ENCODE measurements around the gene LAMA2. TPM values are rescaled to one million over a fixed set of nuclear protein-coding genes. Genes with fewer than 3 reads are reported as not detected.
A peak's percentile ranks its signal among the peaks of the same experiment; 100 is the strongest.
"Not testable (repeated sequence)": the region's sequence is repeated elsewhere in the genome, so short reads cannot be mapped to it uniquely, and the experiment has no call there.

LAMA2 gene
- total RNA-seq, 1 experiment from 2014 or later = 4.2 TPM

GRCh38 chr6:129164032-129164431 lies 281.1 kb downstream of the LAMA2 start:
- Histone ChIP-seq H4K5ac (ENCODE audit: insufficient read length, low read depth, low read length) (no peak overlapping the region), H3K56ac (ENCODE audit: insufficient read length, low read depth, low read length) (no peak overlapping the region), H3K4me1 (ENCODE audit: insufficient read depth, low read length) (no peaks in the 10 kb centered on the region), H3T11ph (ENCODE audit: low read length) (no peak overlapping the region), H3K14ac (ENCODE audit: insufficient read depth, low read length) (no peak overlapping the region), H3K27me3 (ENCODE audit: insufficient read depth, low read length) (no peaks in the 10 kb centered on the region), H3K79me1 (ENCODE audit: insufficient read depth, low read depth, low read length, poor library complexity, severe bottlenecking) (no peaks in the 10 kb centered on the region), H4K8ac (replicated peaks; ENCODE audit: insufficient read length, low read depth, low read length) (no peak overlapping the region), H3K9ac (ENCODE audit: extremely low read depth, insufficient read length, low read length) (no peak overlapping the region), H3K27ac (ENCODE audit: insufficient read length, low read depth, low read length) (no peak overlapping the region), H3K4ac (ENCODE audit: low read depth, low read length) (no peak overlapping the region), H3K9me3 (ENCODE audit: control insufficient read depth, low read depth, low read length) (no peaks in the 10 kb centered on the region), H2BK120ac (ENCODE audit: low read depth, low read length, poor library complexity, severe bottlenecking) (no peak overlapping the region), H3K18ac (ENCODE audit: insufficient read length, low read depth, low read length) (no peak overlapping the region), H4K91ac (ENCODE audit: insufficient read length, low read depth, low read length) (no peak overlapping the region), H2BK5ac (ENCODE audit: insufficient read length, low read length) (no peak overlapping the region), H2BK12ac (ENCODE audit: insufficient read length, low read depth, low read length) (no peak overlapping the region), H3K23me2 (ENCODE audit: insufficient read length, low read depth, low read length, poor library complexity, severe bottlenecking) (no peaks in the 10 kb centered on the region), H2AK5ac (ENCODE audit: insufficient read length, low read length) (no peak overlapping the region), H3K79me2 (ENCODE audit: insufficient read depth, low read length) (no peaks in the 10 kb centered on the region), H3K23ac (ENCODE audit: insufficient read length, low read depth, low read length) (no peak overlapping the region), H2BK20ac (ENCODE audit: low read depth, low read length, poor library complexity, severe bottlenecking) (no peak overlapping the region), H2BK15ac (ENCODE audit: low read depth, low read length) (no peak overlapping the region), H3K4me2 (ENCODE audit: insufficient read depth, insufficient read length, low read length) (no peak overlapping the region), H4K20me1 (ENCODE audit: control insufficient read depth, insufficient read depth, insufficient read length) (no peaks in the 10 kb centered on the region), H2AFZ (ENCODE audit: low read length) (no peak overlapping the region)
- no peaks in the 10 kb centered on the region for H3K36me3 Mint-ChIP-seq (ENCODE audit: insufficient read depth in 1 of 3, low read depth in 3 of 3)
- DNase-seq = no peak
- no CpG with 5 or more reads among the region's 3 CpGs for WGBS (ENCODE audit: extremely low coverage, insufficient read length, low lambda C conversion rate)
- H3K9me3 Mint-ChIP-seq = no peaks in the 10 kb centered on the region; a peak in 1 of 5 replicates
- H3K27me3 Mint-ChIP-seq (ENCODE audit: low read depth) = no peaks in the 10 kb centered on the region
- H3K4me3 Mint-ChIP-seq = no peak overlapping the region
- no peak for TF ChIP-seq CTCF (conservative IDR thresholded peaks at IDR 0.05)
- H3K27ac Mint-ChIP-seq = no peak overlapping the region
- H3K4me1 Mint-ChIP-seq = peaks cover 2 to 5% of the 10 kb centered on the region in 2 experiments; a peak in 2 of 4 replicates

- not testable (repeated sequence) for H3T11ph ChIP-seq (ENCODE audit: low read length); H3K79me2 ChIP-seq (ENCODE audit: insufficient read depth, low read length); H3K23ac ChIP-seq (ENCODE audit: insufficient read length, low read depth, low read length); H3K36me3 Mint-ChIP-seq (ENCODE audit: insufficient read depth in 1 of 3, low read depth in 3 of 3); H3K4ac ChIP-seq (ENCODE audit: low read depth, low read length); H4K5ac ChIP-seq (ENCODE audit: insufficient read length, low read depth, low read length); H2BK15ac ChIP-seq (ENCODE audit: low read depth, low read length); H4K20me1 ChIP-seq (ENCODE audit: control insufficient read depth, insufficient read depth, insufficient read length); H3K4me1 ChIP-seq (ENCODE audit: insufficient read depth, low read length); H4K8ac ChIP-seq (replicated peaks; ENCODE audit: insufficient read length, low read depth, low read length); H2AFZ ChIP-seq (ENCODE audit: low read length); H3K27me3 ChIP-seq (ENCODE audit: insufficient read depth, low read length); H2AK5ac ChIP-seq (ENCODE audit: insufficient read length, low read length); H2BK20ac ChIP-seq (ENCODE audit: low read depth, low read length, poor library complexity, severe bottlenecking); H3K27me3 Mint-ChIP-seq (ENCODE audit: low read depth); H3K23me2 ChIP-seq (ENCODE audit: insufficient read length, low read depth, low read length, poor library complexity, severe bottlenecking); H4K91ac ChIP-seq (ENCODE audit: insufficient read length, low read depth, low read length); H2BK5ac ChIP-seq (ENCODE audit: insufficient read length, low read length); H3K9me3 ChIP-seq (ENCODE audit: control insufficient read depth, low read depth, low read length); H3K27ac ChIP-seq (ENCODE audit: insufficient read length, low read depth, low read length); H2BK120ac ChIP-seq (ENCODE audit: low read depth, low read length, poor library complexity, severe bottlenecking); H3K9me3 Mint-ChIP-seq; H3K4me1 Mint-ChIP-seq; H2BK12ac ChIP-seq (ENCODE audit: insufficient read length, low read depth, low read length); H3K56ac ChIP-seq (ENCODE audit: insufficient read length, low read depth, low read length); H3K79me1 ChIP-seq (ENCODE audit: insufficient read depth, low read depth, low read length, poor library complexity, severe bottlenecking)
- peak overlapping the region; percentile 90; the same call in 1 of the 2 replicates for H3K14ac ChIP-seq (ENCODE audit: insufficient read depth, low read length)
- H3K4me3 Mint-ChIP-seq = peak overlapping the region; percentile 81 to 83
- peak overlapping the region; percentile 10 to 94 (median 83) for H3K27ac Mint-ChIP-seq
- no CpG with 5 or more reads among the region's 20 CpGs for WGBS (ENCODE audit: extremely low coverage, insufficient read length, low lambda C conversion rate)
- H3K4me2 ChIP-seq (ENCODE audit: insufficient read depth, insufficient read length, low read length) = peak overlapping the region; percentile 36
- H3K9ac ChIP-seq (ENCODE audit: extremely low read depth, insufficient read length, low read length) = peak overlapping the region; percentile 87
- DNase-seq = peak; percentile 63
- peak overlapping the region; percentile 82 for H3K18ac ChIP-seq (ENCODE audit: insufficient read length, low read depth, low read length)
Measured at GRCh38 chr6:129172279-129172995, 289.5 kb downstream of the LAMA2 start.
